GM12873 (cell line): ENCODE measurements around the gene CIRBP.

Experiments
- CTCF ChIP-seq: IDR thresholded peaks from 2 replicates; pipeline ENCODE4 v1.5.1; 2012; ENCODE audit warnings: low read depth, mild to moderate bottlenecking, moderate library complexity, low read length, control low read depth; ENCODE audit not compliant: insufficient read depth; ENCODE audit errors: missing control alignments

CIRBP gene

GRCh38 chr19:1224047-1224825 is 44.9 kb upstream of the CIRBP start:
- no peak for TF ChIP-seq CTCF

- no peak for TF ChIP-seq CTCF
These were observed 44.3 kb upstream of the CIRBP start for GRCh38 chr19:1224847-1225246.

GRCh38 chr19:1225440-1226226 is 43.5 kb upstream of the CIRBP start:
- TF ChIP-seq CTCF: no peak

GRCh38 chr19:1226227-1226518 is 43.0 kb upstream of the CIRBP start:
- TF ChIP-seq CTCF: no peak

GRCh38 chr19:1226522-1227303 is 42.4 kb upstream of the CIRBP start:
- no peak for TF ChIP-seq CTCF

GRCh38 chr19:1227304-1228054 is 41.7 kb upstream of the CIRBP start:
- no peak for TF ChIP-seq CTCF
